ENCODE results near the gene TGOLN2.
"Not testable (repeated sequence)": the region's sequence is repeated elsewhere in the genome, so short reads cannot be mapped to it uniquely, and the experiment has no call there.

Gene TGOLN2

DNA sequence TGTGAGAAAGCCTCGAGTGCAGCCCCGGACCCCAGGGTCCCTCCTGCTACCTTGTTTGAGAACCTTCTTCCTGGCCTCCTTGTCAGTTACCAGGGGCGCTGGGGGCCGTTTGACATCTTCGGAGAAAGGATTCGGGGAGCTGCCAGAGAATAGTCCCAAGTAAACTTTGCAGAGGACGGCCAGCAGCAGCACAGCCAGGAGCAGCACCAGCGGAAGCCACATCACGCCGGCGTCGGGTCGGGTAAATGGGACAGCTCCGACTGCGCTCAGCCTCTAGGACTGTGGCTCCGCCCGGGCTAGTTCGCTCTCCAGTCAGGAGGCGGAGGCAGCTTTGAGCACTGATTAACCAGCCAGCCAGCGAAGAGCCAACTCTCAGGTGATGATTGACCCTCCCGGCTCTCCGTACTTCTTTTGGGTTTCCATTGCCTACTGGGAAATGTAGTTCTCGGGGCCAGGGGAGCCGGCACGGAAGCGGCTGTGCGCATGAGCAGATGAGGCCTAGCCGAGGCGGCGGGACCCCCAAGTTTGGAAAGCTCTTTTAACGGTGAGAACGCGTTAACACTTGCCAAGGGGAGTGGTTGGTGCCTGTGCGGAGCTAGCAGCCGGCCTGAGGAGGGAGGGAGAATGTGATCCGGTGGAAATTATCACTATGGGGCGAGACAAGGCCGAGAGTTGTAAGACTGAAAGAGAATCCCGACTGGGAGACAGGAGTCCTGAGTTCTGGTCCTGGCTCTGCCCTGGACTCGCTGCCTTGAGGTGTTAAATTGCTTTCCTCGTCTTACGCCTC, 26.7 kb upstream of the TGOLN2 start, which contains the start of the genes ELMOD3 and RETSAT:
Gene ELMOD3, plus strand, starts transcription at position 484 of the 787 bp plus-strand sequence. CDS start 2,430 bp downstream, outside the sequence.
Gene RETSAT, minus strand, starts transcription at position 243 of the 787 bp plus-strand sequence. Its CDS starts 21 bp downstream, at position 222.
- no peaks in the 10 kb centered on the region for H3K27me3 ChIP-seq (ENCODE audit: control insufficient read depth, insufficient read depth, low read length)
- peak within 1 kb of the TSS; percentile 97 for H3K9ac ChIP-seq (ENCODE audit: low read length)
- H3K4me1 ChIP-seq (ENCODE audit: control insufficient read depth, insufficient read depth, low read length) = peaks cover 12% of the 10 kb centered on the region
- H3K27ac ChIP-seq (ENCODE audit: low read depth, low read length) = peak within 1 kb of the TSS; percentile 89
- peak within 1 kb of the TSS; percentile 97 for H3K4me3 ChIP-seq (ENCODE audit: low read length)
- peaks cover 8% of the 10 kb centered on the region for H3K36me3 ChIP-seq (ENCODE audit: control insufficient read depth, insufficient read depth, low read length)

- H3K27me3 ChIP-seq (ENCODE audit: control insufficient read depth, insufficient read depth, low read length) = no peaks in the 10 kb centered on the region
- peak overlapping the region; percentile 69 for H3K9ac ChIP-seq (ENCODE audit: low read length)
- H3K4me3 ChIP-seq (ENCODE audit: low read length) = peak overlapping the region; percentile 97
- H3K4me1 ChIP-seq (ENCODE audit: control insufficient read depth, insufficient read depth, low read length) = peaks cover 12% of the 10 kb centered on the region
- H3K36me3 ChIP-seq (ENCODE audit: control insufficient read depth, insufficient read depth, low read length) = peaks cover 8% of the 10 kb centered on the region
- peak overlapping the region; percentile 48 for H3K27ac ChIP-seq (ENCODE audit: low read depth, low read length)
Measured at GRCh38 chr2:85353876-85354285, 26.1 kb upstream of the TGOLN2 start.

DNA sequence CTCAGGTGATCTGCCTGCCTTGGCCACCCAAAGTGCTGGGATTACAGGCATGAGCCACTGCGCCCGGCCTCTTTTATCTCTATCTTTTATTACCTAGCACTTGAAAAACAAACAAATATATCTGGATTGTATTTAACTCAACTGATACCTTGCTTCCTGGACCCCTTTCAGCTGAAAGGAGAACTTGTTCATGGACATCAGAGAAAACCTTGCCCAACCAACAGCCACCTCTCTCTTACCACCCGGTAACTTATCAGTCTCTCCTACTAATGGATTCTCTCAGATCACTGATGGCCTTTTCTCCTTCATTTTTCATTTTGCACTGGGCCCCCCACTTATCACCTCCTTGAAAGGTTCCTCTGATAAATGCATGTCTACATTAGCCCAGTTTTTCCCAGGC, 19.8 kb upstream of the TGOLN2 start:
- H3K27ac ChIP-seq (ENCODE audit: low read depth, low read length) = no peak overlapping the region
- H3K27me3 ChIP-seq (ENCODE audit: control insufficient read depth, insufficient read depth, low read length) = no peaks in the 10 kb centered on the region
- no peaks in the 10 kb centered on the region for H3K4me1 ChIP-seq (ENCODE audit: control insufficient read depth, insufficient read depth, low read length)
- no peak overlapping the region for H3K9ac ChIP-seq (ENCODE audit: low read length)
- H3K4me3 ChIP-seq (ENCODE audit: low read length) = no peak overlapping the region
- H3K36me3 ChIP-seq (ENCODE audit: control insufficient read depth, insufficient read depth, low read length) = peaks cover 38% of the 10 kb centered on the region

- H3K27ac ChIP-seq (ENCODE audit: low read depth, low read length) = no peak overlapping the region
- H3K36me3 ChIP-seq (ENCODE audit: control insufficient read depth, insufficient read depth, low read length) = peaks cover 30% of the 10 kb centered on the region
- H3K9ac ChIP-seq (ENCODE audit: low read length) = no peak overlapping the region
- H3K27me3 ChIP-seq (ENCODE audit: control insufficient read depth, insufficient read depth, low read length) = no peaks in the 10 kb centered on the region
- H3K4me1 ChIP-seq (ENCODE audit: control insufficient read depth, insufficient read depth, low read length) = no peaks in the 10 kb centered on the region
- no peak overlapping the region for H3K4me3 ChIP-seq (ENCODE audit: low read length)
Measured at GRCh38 chr2:85344356-85344954, 16.7 kb upstream of the TGOLN2 start.

GRCh38 chr2:85343207-85343895, 15.6 kb upstream of the TGOLN2 start:
- not testable (repeated sequence) for H3K27ac ChIP-seq (ENCODE audit: low read depth, low read length); H3K4me1 ChIP-seq (ENCODE audit: control insufficient read depth, insufficient read depth, low read length); H3K4me3 ChIP-seq (ENCODE audit: low read length); H3K27me3 ChIP-seq (ENCODE audit: control insufficient read depth, insufficient read depth, low read length); H3K9ac ChIP-seq (ENCODE audit: low read length)
- peaks cover 30% of the 10 kb centered on the region for H3K36me3 ChIP-seq (ENCODE audit: control insufficient read depth, insufficient read depth, low read length)

GRCh38 chr2:85342156-85342555, 14.4 kb upstream of the TGOLN2 start:
- H3K36me3 ChIP-seq (ENCODE audit: control insufficient read depth, insufficient read depth, low read length) = peaks cover 27% of the 10 kb centered on the region
- H3K9ac ChIP-seq (ENCODE audit: low read length) = no peak overlapping the region
- no peak overlapping the region for H3K27ac ChIP-seq (ENCODE audit: low read depth, low read length)
- no peaks in the 10 kb centered on the region for H3K27me3 ChIP-seq (ENCODE audit: control insufficient read depth, insufficient read depth, low read length)
- no peak overlapping the region for H3K4me3 ChIP-seq (ENCODE audit: low read length)
- no peaks in the 10 kb centered on the region for H3K4me1 ChIP-seq (ENCODE audit: control insufficient read depth, insufficient read depth, low read length)

DNA sequence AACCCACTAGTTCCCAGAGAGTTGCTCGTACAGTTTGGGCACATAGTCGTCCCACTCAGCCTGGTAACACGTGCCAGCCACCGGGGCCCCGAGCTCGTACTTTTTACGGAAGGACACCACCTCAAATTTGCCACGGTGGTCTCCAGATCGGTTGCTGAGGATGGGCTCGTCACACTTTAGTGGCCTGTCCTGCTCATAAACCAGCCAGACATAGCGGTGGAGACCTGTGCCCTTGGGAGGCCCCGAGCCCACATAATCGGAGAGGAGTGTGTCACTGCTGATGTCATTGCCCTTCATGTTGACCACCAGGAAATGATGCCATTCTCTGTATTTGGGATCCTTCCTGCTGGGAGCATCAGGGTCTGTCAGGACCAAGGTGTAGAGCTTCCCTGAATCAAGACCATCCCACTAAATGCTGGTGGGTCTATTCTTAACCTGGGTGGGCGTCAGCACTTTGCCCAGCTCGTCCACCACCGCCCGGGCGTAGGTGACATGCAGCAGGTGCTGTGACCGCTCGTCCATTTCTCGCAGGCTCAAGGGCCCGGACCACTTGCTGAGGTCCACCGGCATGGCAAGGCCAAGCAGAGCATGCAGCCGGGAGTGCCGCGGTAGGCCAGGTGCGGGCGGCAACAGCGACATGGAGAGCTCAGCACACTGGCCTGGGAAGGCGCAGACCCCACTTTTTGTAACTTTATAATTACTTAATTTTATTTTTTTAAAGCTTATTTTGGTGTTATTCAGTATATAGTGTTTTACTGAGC, 13.7 kb upstream of the TGOLN2 start:
- Histone ChIP-seq H3K27me3 (ENCODE audit: control insufficient read depth, insufficient read depth, low read length) (no peaks in the 10 kb centered on the region), H3K9ac (ENCODE audit: low read length) (no peak overlapping the region), H3K36me3 (ENCODE audit: control insufficient read depth, insufficient read depth, low read length) (peaks cover 27% of the 10 kb centered on the region), H3K4me1 (ENCODE audit: control insufficient read depth, insufficient read depth, low read length) (no peaks in the 10 kb centered on the region), H3K4me3 (ENCODE audit: low read length) (no peak overlapping the region), H3K27ac (ENCODE audit: low read depth, low read length) (no peak overlapping the region)

GRCh38 chr2:85340034-85340892, 12.5 kb upstream of the TGOLN2 start:
- Histone ChIP-seq H3K27me3 (ENCODE audit: control insufficient read depth, insufficient read depth, low read length) (no peaks in the 10 kb centered on the region), H3K9ac (ENCODE audit: low read length) (no peak overlapping the region), H3K4me3 (ENCODE audit: low read length) (no peak overlapping the region), H3K4me1 (ENCODE audit: control insufficient read depth, insufficient read depth, low read length) (no peaks in the 10 kb centered on the region), H3K36me3 (ENCODE audit: control insufficient read depth, insufficient read depth, low read length) (peaks cover 17% of the 10 kb centered on the region), H3K27ac (ENCODE audit: low read depth, low read length) (no peak overlapping the region)

DNA sequence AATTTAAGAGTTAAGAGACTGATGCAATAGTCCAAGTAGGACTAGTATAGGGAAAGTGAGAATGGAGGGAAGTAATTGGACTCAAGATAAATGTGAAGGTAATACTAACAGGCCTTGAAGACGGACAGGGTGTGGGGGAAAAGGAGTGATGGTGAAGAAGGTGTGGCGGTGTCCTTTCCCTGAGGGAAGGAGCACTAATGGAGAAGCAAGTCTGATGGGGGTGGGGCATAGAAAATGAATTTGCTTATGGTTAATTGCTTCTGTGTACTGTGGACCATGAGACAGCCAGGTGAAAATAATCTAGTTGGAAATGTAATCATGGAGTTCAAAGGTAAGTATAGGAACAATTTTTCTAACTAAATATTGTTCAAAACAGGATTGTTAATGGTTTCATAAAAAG, 7.1 kb upstream of the TGOLN2 start:
- H3K9ac ChIP-seq (ENCODE audit: low read length) = no peak overlapping the region
- H3K36me3 ChIP-seq (ENCODE audit: control insufficient read depth, insufficient read depth, low read length) = no peaks in the 10 kb centered on the region
- H3K27me3 ChIP-seq (ENCODE audit: control insufficient read depth, insufficient read depth, low read length) = no peaks in the 10 kb centered on the region
- H3K27ac ChIP-seq (ENCODE audit: low read depth, low read length) = no peak overlapping the region
- H3K4me1 ChIP-seq (ENCODE audit: control insufficient read depth, insufficient read depth, low read length) = no peaks in the 10 kb centered on the region
- H3K4me3 ChIP-seq (ENCODE audit: low read length) = no peak overlapping the region

DNA sequence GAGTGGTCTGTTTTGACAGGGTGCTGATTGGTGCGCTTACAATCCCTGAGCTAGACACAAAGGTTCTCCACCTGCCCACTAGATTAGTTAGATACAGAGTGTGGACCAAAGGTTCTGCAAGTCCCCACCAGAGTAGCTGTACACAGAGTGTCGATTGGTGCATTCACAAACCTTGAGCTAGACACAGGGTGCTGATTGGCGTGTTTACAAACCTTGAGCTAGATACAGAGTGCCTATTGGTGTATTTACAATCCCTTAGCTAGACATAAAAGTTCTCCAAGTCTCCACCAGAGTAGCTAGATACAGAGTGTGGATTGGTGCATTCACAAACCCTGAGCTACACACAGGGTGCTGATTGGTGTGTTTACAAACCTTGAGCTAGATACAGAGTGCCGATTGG, 6.1 kb upstream of the TGOLN2 start:
- not testable (repeated sequence) for H3K36me3 ChIP-seq (ENCODE audit: control insufficient read depth, insufficient read depth, low read length); H3K4me1 ChIP-seq (ENCODE audit: control insufficient read depth, insufficient read depth, low read length); H3K4me3 ChIP-seq (ENCODE audit: low read length); H3K27me3 ChIP-seq (ENCODE audit: control insufficient read depth, insufficient read depth, low read length); H3K27ac ChIP-seq (ENCODE audit: low read depth, low read length); H3K9ac ChIP-seq (ENCODE audit: low read length)

- Histone ChIP-seq H3K27ac (ENCODE audit: low read depth, low read length) (no peak overlapping the region), H3K36me3 (ENCODE audit: control insufficient read depth, insufficient read depth, low read length) (no peaks in the 10 kb centered on the region), H3K4me1 (ENCODE audit: control insufficient read depth, insufficient read depth, low read length) (peaks cover 12% of the 10 kb centered on the region), H3K9ac (ENCODE audit: low read length) (no peak overlapping the region), H3K4me3 (ENCODE audit: low read length) (no peak overlapping the region), H3K27me3 (ENCODE audit: control insufficient read depth, insufficient read depth, low read length) (no peaks in the 10 kb centered on the region)
Measured at GRCh38 chr2:85330839-85331636, 3.2 kb upstream of the TGOLN2 start.

All from rectal smooth muscle tissue (tissue), 1 donor.